ENCODE measurements around the gene N4BP2L2. TPM values are rescaled to one million over a fixed set of nuclear protein-coding genes. Genes with fewer than 3 reads are reported as not detected.

The N4BP2L2 gene
- total RNA-seq, 1 experiment from 2014 or later = 31.0 TPM

Other genes with a start within 250 kb of the N4BP2L2 start
- not detected in 2 replicates for gene ZAR1L, start 223.4 kb downstream of the N4BP2L2 start, total RNA-seq (2014; rRNA removed; shearing (Covaris generic))
- 8.7 and 11.4 TPM in 2 replicates for gene BRCA2, start 223.3 kb downstream of the N4BP2L2 start, total RNA-seq (2014; rRNA removed; shearing (Covaris generic))
- 0.66 and 2.1 TPM in 2 replicates for gene N4BP2L1, start 110.7 kb downstream of the N4BP2L2 start, total RNA-seq (2014; rRNA removed; shearing (Covaris generic))
- 9.1 and 22.7 TPM in 2 replicates for gene PDS5B, start 47.7 kb upstream of the N4BP2L2 start, total RNA-seq (2014; rRNA removed; shearing (Covaris generic))